HK-2 (cell line): ENCODE measurements around the gene LRMDA.

Experiments used
- DNase-seq: peaks from one replicate; pipeline ENCODE4 v3.0.0-alpha.2; 2018; ENCODE audit not compliant: unreplicated experiment

LRMDA gene

GRCh38 chr10:76397181-76398042, 966.0 kb downstream of the LRMDA start:
- DNase-seq, result no peak

- DNase-seq, result no peak
These were observed 966.8 kb downstream of the LRMDA start for GRCh38 chr10:76398043-76398710.

GRCh38 chr10:76399226-76399625, 967.8 kb downstream of the LRMDA start:
- no peak for DNase-seq

- no peak for DNase-seq
These were observed 969.6 kb downstream of the LRMDA start for GRCh38 chr10:76401006-76401405.

- no peak for DNase-seq
These were observed 972.5 kb downstream of the LRMDA start for GRCh38 chr10:76403912-76404311.

- no peak for DNase-seq
These were observed 973.1 kb downstream of the LRMDA start for GRCh38 chr10:76404531-76404930.

- DNase-seq, result no peak
These were observed 974.5 kb downstream of the LRMDA start for GRCh38 chr10:76405922-76406321.

GRCh38 chr10:76408646-76409045, 977.2 kb downstream of the LRMDA start:
- DNase-seq, result no peak

GRCh38 chr10:76411729-76412435, 980.5 kb downstream of the LRMDA start:
- no peak for DNase-seq

- DNase-seq, result no peak
These were observed 984.1 kb downstream of the LRMDA start for GRCh38 chr10:76415554-76415953.

GRCh38 chr10:76416642-76417041, 985.2 kb downstream of the LRMDA start:
- DNase-seq, result no peak

GRCh38 chr10:76420725-76421124, 989.3 kb downstream of the LRMDA start:
- DNase-seq, result no peak

GRCh38 chr10:76422769-76423168, 991.3 kb downstream of the LRMDA start:
- DNase-seq, result no peak

GRCh38 chr10:76428551-76429367, 997.3 kb downstream of the LRMDA start:
- peak; percentile 63 for DNase-seq

- no peak for DNase-seq
These were observed 998.1 kb downstream of the LRMDA start for GRCh38 chr10:76429368-76430060.

- DNase-seq, result no peak
These were observed 998.7 kb downstream of the LRMDA start for GRCh38 chr10:76430061-76430645.

GRCh38 chr10:76432016-76433012, 1000.9 kb downstream of the LRMDA start:
- DNase-seq, result peak; percentile 46

GRCh38 chr10:76433161-76434005, 1002.0 kb downstream of the LRMDA start:
- no peak for DNase-seq
